ENCODE measurements around the gene TIMM8A.

The TIMM8A gene

GRCh38 chrX:101348452-101349192 is at the start of gene TIMM8A:
Gene TIMM8A, minus strand, starts transcription at chrX:101348742. Its CDS starts 78 bp downstream, at chrX:101348664.
- DNase-seq: peak; percentile 83

- no peak for DNase-seq
Measured at GRCh38 chrX:101397779-101398178, 49.2 kb upstream of the TIMM8A start.

GRCh38 chrX:101395789-101396188 is 47.2 kb upstream of the TIMM8A start:
- no peak for DNase-seq

- DNase-seq: no peak
Measured at GRCh38 chrX:101394372-101394771, 45.8 kb upstream of the TIMM8A start.

GRCh38 chrX:101393530-101394305 is 45.2 kb upstream of the TIMM8A start:
- no peak for DNase-seq

- DNase-seq: no peak
Measured at GRCh38 chrX:101391831-101392230, 43.3 kb upstream of the TIMM8A start.

GRCh38 chrX:101390664-101391525 is 42.4 kb upstream of the TIMM8A start, which contains the start of gene RPL36A:
Gene RPL36A, plus strand, starts transcription at chrX:101391011. Its CDS starts 33 bp downstream, at chrX:101391044.
- peak; percentile 85 for DNase-seq

- no peak for DNase-seq
Measured at GRCh38 chrX:101388604-101389003, 40.1 kb upstream of the TIMM8A start.

GRCh38 chrX:101386542-101386885 is 38.0 kb upstream of the TIMM8A start:
- DNase-seq: no peak

- DNase-seq: no peak
Measured at GRCh38 chrX:101385795-101386541, 37.4 kb upstream of the TIMM8A start, which contains the start of gene BTK. Gene BTK, minus strand, starts transcription at chrX:101386191. Its CDS starts 10,907 bp downstream, at chrX:101375284.

GRCh38 chrX:101385026-101385684 is 36.6 kb upstream of the TIMM8A start:
- DNase-seq: no peak

GRCh38 chrX:101383679-101384205 is 35.2 kb upstream of the TIMM8A start:
- no peak for DNase-seq

- no peak for DNase-seq
Measured at GRCh38 chrX:101377547-101377946, 29.0 kb upstream of the TIMM8A start.

- no peak for DNase-seq
Measured at GRCh38 chrX:101370888-101371504, 22.5 kb upstream of the TIMM8A start.

GRCh38 chrX:101369687-101370086 is 21.1 kb upstream of the TIMM8A start:
- DNase-seq: no peak

- no peak for DNase-seq
Measured at GRCh38 chrX:101368800-101369199, 20.3 kb upstream of the TIMM8A start.

- no peak for DNase-seq
Measured at GRCh38 chrX:101365301-101365795, 16.8 kb upstream of the TIMM8A start.

GRCh38 chrX:101362757-101363156 is 14.2 kb upstream of the TIMM8A start:
- no peak for DNase-seq

- no peak for DNase-seq
Measured at GRCh38 chrX:101362116-101362515, 13.6 kb upstream of the TIMM8A start.

- no peak for DNase-seq
Measured at GRCh38 chrX:101360390-101360789, 11.8 kb upstream of the TIMM8A start.

- no peak for DNase-seq
Measured at GRCh38 chrX:101359966-101360365, 11.4 kb upstream of the TIMM8A start.

All from activated naive CD4-positive, alpha-beta T cell treated with Interleukin-2 at 50 U/mL for 16 hours (primary cell).